Measurements from ENCODE around the gene SLX4IP. TPM values are rescaled to one million over a fixed set of nuclear protein-coding genes. Genes with fewer than 3 reads are reported as not detected.

Gene SLX4IP
- total RNA-seq, 1 experiment from 2014 or later = 11.1 TPM

GRCh38 chr20:10602221-10602871, 167.2 kb downstream of the SLX4IP start (continued):
- TF ChIP-seq ATF3 (IDR thresholded peaks at IDR 0.05) = no peak
- TF ChIP-seq POLR2AphosphoS5 (IDR thresholded peaks at IDR 0.05; ENCODE audit: low read depth, low read length) = no peak

- ChIA-PET CTCF (no interaction called here), POLR2A (no interaction called here), RAD21 (ENCODE audit: low non-redundant PET in 1 of 2, low total read pairs in 2 of 2, uncharacterized antibody in 2 of 2, unreplicated experiment in 2 of 2) (no interaction called here)
- H3K36me3 ChIP-seq (ENCODE audit: control insufficient read depth in 1 of 2, insufficient read depth in 2 of 2, low read length in 2 of 2) = no peaks in the 10 kb centered on the region; a peak in 1 of 4 replicates
- no peak overlapping the region for H3K4me2 ChIP-seq (ENCODE audit: low read length)
- no peak overlapping the region for H3K4me3 ChIP-seq (replicated peaks in 1 of 2; ENCODE audit: low read depth in 1 of 2, low read length in 2 of 2)
- DNase-seq (ENCODE audit: low read depth, low spot score) (no peak), ATAC-seq (no peak)
- intact Hi-C loops (cut with micrococcal nuclease) = no loop called here
- no peak overlapping the region for H3K9ac ChIP-seq (ENCODE audit: low read length)
- no peaks in the 10 kb centered on the region for H3K9me3 ChIP-seq (ENCODE audit: control insufficient read depth in 1 of 2, insufficient read depth in 1 of 2, low read depth in 1 of 2, low read length in 2 of 2)
- BruUV-seq (replicated peaks) = no TSS peak
- H3K9me2 ChIP-seq (ENCODE audit: insufficient read depth) = no peaks in the 10 kb centered on the region
- H2AFZ ChIP-seq (ENCODE audit: low read depth, low read length, poor library complexity, severe bottlenecking) = no peak overlapping the region
- H3K27me3 ChIP-seq (ENCODE audit: insufficient read depth, low read length) = no peaks in the 10 kb centered on the region
- H3K4me1 ChIP-seq (ENCODE audit: control insufficient read depth in 1 of 2, insufficient read depth in 2 of 2, low read length in 2 of 2) = peaks cover 32 to 43% of the 10 kb centered on the region in 2 experiments
- no peaks in the 10 kb centered on the region for H3K79me2 ChIP-seq (ENCODE audit: insufficient read depth, low read length)
- H4K20me1 ChIP-seq (ENCODE audit: insufficient read depth) = no peaks in the 10 kb centered on the region
- TF ChIP-seq EZH2phosphoT487 (IDR thresholded peaks at IDR 0.05; ENCODE audit: borderline replicate concordance) (no peak), EZH2 (IDR thresholded peaks at IDR 0.05) (no peak), CBX3 (IDR thresholded peaks at IDR 0.05; ENCODE audit: low read depth) (no peak), ZBTB33 (IDR thresholded peaks at IDR 0.05; ENCODE audit: extremely low read depth, insufficient replicate concordance, low read length) (no peak), REST (IDR thresholded peaks at IDR 0.05; ENCODE audit: low read depth) (no peak), TCF7L2 (IDR thresholded peaks at IDR 0.05; ENCODE audit: borderline replicate concordance, extremely low read depth, insufficient read depth, insufficient read length) (no peak), ZNF274 (IDR thresholded peaks at IDR 0.05; ENCODE audit: low read depth, low read length) (no peak), ELF1 (IDR thresholded peaks at IDR 0.05; ENCODE audit: borderline replicate concordance, low read depth) (no peak), RAD21 (IDR thresholded peaks at IDR 0.05; ENCODE audit: low read depth) (no peak), EGR1 (IDR thresholded peaks at IDR 0.05; ENCODE audit: low read depth) (no peak), ATF3 (IDR thresholded peaks at IDR 0.05) (no peak), SP1 (IDR thresholded peaks at IDR 0.05; ENCODE audit: low read depth) (no peak), FOSL1 (IDR thresholded peaks at IDR 0.05; ENCODE audit: low read depth) (no peak), MAX (IDR thresholded peaks at IDR 0.05) (no peak), YY1 (IDR thresholded peaks at IDR 0.05; ENCODE audit: extremely low read depth, insufficient replicate concordance, low read depth, low read length) (no peak), JUND (IDR thresholded peaks at IDR 0.05) (no peak), ZFX (IDR thresholded peaks at IDR 0.05) (no peak), SIN3A (IDR thresholded peaks at IDR 0.05; ENCODE audit: low read depth) (no peak), CEBPB (IDR thresholded peaks at IDR 0.05; ENCODE audit: low read depth) (no peak), SRF (IDR thresholded peaks at IDR 0.05; ENCODE audit: low read depth) (no peak)
- H3K27ac ChIP-seq (ENCODE audit: low read depth, low read length) = no peak overlapping the region
These were observed 168.3 kb downstream of the SLX4IP start for GRCh38 chr20:10603378-10603777.

Data from HCT116 (cell line).